HK-2 (cell line): ENCODE results near the gene IFNLR1.

ENCODE experiments used
- DNase-seq: peaks from one replicate; pipeline ENCODE4 v3.0.0-alpha.2; 2018; ENCODE audit not compliant: unreplicated experiment

Gene IFNLR1

DNA sequence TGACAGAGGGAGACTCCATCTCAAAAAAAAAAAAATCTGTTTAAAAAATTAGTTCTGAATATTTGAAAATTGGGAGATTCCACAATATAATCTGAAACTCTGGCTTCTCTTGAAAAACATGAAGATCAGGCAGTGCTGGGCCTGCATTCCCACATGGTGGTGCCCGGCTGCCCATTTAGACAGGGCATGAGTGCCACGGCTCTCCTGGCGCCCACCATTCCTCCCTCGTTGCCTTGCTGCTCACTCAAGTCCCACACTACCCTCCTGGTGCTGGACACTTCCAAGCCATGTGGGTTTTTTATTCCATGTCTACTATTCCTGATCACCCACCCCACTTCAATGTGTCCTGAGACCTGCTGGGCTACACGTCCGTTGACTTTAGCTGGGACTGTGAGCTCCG, 64.3 kb downstream of the IFNLR1 start:
- no peak for DNase-seq

DNA sequence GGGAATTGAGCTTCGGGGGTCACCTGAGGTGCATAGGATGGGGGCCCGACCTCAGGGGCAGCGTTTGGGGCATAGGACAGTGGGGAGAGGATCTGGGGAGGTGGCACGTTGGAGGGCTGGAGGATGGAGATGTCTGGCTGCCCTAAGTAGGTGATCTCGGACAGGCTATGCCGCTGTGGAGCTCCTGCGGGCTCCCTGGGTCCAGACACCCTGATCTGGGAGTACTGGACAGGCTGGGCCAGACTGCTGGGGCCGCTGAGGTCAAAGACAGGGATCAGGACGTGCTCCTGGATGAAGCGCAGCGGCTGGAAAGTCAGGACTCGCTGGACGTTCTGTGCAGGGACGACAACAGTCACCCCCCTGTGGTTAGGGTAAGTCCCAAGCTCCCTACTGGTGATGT, 65.7 kb downstream of the IFNLR1 start:
- no peak for DNase-seq

DNA sequence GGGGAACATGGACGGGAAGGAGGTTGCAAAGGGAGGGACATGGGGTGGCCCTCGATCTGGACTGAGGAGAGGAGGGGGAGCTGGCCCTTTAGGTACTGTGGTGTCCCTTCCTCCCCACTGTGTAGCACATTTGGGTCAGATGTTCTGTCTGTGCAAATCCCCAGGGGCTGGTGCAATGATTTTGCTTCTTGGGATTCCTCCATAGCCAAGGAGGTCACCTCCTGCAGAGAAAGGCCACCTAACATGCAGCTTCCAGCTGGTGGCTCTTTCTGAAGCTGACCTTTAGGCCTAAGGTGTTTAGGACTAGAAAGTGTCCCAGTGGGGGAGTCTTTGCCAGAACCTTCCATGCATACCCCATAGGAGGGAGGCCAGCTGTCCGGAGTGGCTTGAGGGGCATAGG, 66.1 kb downstream of the IFNLR1 start:
- DNase-seq = no peak

DNA sequence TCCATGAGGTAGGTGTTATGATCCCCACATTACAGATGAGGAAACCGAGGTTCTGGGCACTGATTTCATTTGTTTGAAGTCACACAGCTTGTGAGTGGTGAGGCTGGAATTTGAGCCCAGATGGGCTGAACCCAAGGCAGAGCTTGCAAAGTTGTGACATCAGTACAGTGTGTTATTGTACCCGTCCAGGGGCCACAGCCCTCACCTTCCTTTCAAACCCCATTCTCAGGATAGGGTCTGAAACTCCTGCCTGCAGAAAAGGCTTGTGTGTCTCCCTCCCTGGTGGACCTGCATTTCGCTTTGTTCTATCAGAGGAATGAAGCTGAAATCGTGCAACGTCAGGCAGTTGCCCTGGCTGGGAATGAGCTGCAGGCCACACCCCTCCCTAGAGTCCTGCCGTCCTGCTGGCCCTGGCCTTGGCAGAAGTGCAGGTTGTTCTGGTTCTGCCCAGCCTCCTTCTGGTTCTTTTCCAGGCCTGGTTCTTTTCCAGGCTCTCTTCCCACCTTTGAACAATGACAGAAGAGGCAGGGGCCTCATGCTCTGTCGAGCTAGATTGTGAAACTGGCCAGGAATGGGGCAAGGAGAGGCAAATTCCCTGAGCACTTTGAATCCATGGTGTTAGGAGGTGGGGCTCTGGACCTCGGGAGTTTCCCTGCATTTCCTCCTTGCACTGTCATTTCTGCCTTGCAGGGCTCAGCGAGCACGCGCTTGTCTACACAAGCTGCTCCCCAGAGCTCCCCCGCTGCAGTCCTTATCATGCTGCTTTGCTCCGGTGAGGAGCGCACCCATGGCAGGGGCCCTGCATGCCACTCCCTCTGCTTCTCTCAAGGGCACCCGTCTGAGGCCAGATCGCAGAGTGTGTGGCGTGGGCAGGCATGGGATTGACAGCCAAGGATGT, 67.0 kb downstream of the IFNLR1 start:
- peak; percentile 47 for DNase-seq

DNA sequence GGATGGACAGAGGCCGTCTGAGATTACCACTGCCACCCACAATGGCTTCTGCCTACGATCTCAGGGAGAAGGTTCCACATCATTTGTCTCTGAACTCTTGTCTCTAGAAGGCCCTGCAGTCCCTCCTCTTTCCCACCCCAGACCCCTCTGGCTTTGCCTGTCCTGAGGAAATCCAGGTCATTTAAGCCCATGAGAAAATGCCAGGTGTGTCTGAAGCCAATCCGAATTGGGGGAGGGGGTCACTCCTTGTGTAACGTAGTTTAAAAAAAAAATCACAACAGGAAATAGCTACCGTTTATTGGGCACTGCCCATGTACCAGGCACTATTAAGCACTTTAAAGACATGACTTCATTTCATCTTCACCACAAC, 67.6 kb downstream of the IFNLR1 start:
- DNase-seq = no peak

DNA sequence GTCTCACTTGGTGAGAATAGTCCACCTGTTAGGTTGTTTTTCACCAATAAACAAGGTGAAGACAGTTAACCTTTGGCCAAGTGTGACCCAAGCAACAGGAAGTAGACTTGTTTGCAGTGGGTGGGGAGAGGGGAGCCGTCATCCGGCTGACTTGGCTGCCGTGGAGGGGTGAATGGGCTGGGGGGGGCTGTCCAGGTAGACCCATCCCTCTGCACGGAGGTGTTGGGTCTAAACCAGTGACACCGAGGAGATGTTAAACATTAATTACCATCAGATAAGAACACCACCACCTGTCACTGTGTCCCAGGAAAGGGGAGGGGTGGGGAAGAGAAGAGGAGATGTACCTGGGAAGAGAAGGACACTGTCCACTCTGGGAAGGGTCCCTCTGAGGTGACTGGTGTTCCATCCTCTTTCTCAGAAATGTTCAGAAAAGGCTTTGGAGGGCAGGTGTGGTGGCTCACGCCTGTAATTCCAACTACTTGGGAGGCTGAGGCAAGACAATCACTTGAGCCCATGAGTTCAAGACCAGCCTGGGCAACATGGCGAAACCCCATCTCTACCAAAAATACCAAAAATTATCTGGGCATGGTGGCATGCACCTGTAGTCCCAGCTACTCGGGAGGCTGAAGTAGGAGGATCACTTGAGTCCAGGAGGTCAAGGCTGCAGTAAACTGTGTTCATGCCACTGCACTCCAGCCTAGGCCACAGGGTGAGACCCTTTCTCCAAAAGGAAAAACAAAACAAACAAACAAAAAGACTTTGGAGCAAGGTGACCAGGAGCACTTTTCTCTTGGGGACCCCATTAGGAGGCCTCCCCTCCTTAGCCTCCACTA, 68.5 kb downstream of the IFNLR1 start:
- DNase-seq = no peak

DNA sequence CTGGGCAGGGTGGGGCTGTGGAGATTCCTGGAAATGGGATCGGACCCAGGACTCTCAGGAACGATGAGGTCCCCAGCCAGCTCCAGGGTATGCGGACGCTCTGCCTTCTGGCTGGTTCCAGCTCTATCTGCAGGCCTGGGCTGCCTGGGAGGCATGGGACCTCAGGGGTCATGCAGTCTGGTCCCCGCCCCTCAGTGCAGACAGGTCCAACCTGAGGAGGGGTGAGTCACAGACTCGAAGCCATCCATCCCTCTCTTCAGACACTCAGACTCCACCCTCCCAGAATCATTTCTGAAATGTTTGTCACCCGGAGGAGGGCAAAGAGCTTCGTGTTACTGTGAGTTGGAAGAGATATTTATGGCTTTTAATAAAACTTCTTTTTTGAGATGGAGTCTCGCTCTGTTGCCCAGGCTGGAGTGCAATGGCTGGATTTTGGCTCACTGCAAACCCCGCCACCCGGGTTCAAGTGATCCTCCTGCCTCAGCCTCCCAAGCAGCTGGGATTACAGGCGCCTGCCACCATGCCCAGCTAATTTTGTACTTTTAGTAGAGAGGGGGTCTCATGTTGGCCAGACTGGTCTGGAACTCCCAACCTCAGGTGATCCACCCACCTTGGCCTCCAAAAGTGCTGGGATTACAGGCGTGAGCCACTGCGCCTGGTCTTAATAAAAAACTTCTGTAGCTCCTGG, 69.2 kb downstream of the IFNLR1 start:
- peak; percentile 55 for DNase-seq

DNA sequence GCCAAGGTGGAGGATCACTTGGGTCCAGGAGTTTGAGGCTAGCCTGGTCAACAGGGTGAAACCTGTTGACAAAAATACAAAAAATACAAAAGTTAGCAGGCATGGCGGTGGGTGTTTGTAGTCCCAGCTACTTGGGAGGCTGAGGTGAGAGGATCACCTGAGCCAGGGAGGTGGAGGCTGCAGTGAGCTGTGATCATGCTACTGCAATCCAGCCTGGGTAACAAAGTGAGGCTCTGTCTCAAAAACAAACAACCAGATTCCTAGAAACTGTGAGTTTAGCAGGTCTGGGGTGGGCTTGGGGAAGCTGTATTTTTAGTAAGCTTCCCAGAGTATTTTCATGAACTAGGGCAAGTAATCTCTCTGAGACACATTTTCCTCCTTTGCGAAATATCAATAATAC, 70.0 kb downstream of the IFNLR1 start:
- DNase-seq = no peak

DNA sequence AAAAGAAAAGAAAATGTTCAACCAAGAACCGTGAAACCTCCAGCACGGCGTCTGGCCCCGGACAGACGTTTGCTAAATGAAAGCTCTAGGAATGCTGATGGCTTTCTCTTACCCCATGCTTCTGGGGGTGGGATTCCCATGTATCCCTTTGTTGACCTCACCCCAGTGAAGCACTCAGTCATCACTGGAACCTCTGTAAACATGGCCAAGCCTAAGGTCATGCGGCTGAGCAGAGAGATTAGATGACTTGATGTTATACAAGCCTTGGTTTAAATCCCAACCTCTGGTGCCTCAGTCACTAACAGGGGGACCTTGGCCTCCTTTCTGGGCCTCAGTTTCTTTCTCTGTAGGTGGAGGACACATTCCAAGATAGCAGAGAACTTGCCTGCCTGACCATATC, 72.3 kb downstream of the IFNLR1 start:
- DNase-seq = no peak

DNA sequence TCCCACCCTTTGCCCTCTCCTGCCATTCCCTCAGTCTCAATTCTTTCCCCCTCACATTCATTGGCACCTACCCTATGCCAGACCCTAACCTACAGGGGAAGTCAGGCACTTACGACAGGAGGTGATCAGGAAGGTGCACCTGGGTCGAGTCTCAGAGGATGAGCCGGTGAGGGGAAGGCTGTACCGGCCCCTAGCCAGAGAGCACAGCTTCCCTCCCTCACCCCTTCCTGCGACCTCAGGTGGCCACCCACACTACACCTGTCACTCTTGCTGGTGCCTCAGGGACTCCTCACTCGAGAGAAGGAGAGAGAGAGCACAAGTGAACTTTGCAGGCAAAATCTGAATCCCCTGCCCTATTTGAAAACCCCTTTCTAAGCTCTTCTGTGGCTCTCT, 73.5 kb downstream of the IFNLR1 start:
- DNase-seq = no peak

DNA sequence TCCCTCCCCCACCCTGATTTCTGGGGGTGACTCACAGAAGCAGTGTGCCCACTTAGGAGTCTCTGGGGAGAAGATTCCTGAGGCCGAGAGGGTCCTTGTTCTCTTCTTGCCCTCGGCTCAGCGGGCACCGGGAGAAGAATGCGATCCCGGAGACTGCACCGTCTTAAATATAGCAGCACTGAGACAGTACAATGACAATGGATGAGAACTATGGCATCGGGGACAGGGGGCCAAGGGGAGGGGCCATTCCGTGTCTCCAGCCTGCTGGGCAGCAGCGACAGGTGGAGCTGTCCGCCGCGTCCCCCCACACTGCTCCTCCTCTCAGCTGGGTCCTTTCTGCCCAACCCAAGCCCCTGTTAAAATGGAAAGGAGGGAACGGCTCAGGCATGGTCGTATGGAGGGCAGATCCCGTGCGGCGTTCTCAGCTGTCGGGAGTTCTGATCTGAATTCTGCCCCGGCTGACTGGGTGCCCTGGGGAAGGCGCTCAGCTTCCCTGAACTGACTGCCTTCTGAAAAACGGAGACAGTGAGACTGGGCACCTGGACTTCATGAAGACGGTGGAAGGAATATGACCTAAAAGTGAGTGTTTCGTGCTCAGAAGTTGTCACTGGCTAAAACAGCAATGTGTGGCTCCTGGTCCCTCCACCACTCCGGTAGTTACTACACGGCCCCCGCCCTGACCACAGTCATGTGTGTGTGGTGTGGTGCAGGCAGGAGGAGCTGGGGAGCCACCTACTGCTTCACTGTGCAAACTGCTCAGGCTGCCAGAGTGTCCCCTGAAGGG, 74.9 kb downstream of the IFNLR1 start, which contains the start of gene MYOM3:
MYOM3 (minus strand) TSS at position 140 of the 784 bp plus-strand sequence. CDS start 3,499 bp downstream, outside the sequence.
- DNase-seq = peak; percentile 79

DNA sequence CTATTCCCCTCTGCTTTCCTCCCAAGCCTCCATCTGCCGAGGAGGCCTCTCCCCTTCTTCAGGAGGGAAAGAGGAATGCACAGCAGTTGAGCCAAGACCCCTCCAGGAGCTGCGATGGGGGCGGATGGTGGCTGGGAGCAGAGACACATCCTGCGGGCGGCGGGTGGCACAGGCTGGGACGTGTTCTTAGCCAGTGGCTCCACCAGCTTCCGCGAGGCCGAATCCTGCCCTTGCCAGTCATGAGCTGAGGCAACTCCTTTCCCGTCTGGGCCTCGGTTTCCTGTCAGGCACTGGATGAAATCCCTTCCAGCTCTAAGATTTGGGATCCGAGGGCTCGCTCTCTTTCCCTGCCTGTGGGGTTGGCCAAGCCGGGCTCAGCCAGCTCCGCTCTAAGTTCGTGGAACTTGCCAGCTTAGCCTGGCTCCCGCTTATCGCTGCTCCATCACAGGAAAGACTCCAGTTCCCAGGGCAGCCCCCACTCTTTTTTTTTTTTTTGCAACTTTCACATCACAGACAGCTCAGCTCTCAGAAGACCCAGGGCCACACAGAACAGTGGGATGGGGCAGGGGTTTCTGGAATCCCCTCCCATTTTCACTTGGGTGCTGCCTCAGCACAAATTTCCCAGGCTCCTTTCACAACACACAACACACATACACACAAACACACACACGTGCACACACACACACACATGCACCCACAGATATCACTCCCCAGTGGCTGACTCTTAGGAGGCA, 75.7 kb downstream of the IFNLR1 start:
- DNase-seq = no peak

DNA sequence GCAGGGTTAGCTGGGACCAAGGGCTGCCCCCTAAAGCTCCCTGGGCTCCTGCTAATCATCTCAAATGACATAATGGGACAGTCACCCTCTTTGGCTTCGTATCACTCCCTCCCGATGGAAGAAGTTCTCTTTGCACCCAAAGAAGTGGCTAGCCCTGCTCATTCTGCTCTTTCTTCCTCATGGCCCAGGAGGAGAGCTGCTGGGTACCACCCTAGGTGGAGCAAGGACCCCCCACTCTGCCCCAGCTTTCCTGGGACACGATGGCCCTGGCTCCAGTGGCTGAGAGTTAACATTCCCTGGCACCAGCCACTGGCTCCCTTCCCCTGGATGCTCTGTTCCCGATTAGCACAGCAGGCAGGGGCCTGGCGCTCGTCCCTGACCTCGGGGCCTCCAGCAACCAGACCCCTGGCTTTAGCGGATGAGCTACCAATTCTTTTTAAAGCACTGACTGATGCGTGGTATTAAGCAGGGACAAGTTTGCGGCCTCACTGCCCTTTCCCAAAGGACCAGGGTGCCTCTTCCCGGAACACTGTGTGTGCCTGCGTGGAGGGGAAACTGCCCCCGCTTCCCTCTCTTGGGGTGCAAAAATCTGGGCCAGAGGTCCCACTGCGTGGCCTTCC, 76.3 kb downstream of the IFNLR1 start:
- no peak for DNase-seq

DNA sequence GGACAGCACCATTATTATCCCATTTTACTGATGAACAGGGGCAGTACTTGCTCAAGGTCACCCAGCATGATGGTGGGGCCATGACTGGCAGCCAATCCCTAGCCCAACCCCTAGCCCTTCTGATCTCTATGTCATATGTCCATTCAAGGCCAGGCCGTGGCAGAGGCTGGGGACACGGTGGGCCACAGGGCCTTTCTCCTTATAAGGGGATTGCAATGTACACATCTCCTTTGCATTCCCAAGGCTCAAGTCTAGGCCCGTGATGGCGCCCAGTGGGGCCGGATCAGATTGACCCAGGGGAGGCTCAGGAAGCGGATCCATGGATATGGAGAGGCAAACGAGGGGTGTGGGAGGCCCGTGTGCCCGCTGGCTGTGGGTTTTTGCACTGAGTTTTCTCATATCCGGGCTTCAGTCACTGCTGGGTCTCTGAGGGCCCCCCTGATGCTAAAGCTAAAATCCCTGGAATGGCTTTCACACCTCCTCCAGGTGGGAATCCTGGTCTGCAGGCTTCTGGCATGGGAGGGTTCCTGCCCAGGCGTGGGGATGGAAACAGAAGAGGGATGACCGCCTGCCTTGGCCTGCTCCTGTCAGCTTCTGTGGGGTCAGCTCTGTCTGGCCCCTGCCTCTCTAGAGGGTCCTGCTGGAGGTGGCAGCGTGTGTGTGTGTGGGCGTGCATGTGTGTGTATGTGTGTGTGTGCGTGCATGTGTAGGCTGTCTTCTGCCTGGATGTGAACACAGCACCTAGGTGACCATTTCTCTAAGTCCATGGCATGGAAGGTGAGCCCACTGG, 77.2 kb downstream of the IFNLR1 start:
- DNase-seq = no peak

DNA sequence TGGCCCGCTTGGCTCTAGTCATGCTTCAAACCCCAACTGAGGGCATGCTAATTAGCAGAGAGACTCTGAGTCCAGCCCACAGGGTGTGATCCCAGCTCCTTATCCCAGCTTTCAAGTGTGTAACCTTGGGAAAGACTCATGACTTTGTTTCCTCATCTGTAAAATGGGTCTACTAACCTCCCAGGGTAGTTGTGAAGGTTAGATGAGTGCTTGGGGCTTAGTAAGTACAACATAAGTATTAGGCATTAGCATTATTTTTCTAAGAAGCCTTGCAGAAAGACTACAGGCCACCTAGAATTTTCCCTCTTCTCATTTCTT, 78.0 kb downstream of the IFNLR1 start:
- DNase-seq = no peak

DNA sequence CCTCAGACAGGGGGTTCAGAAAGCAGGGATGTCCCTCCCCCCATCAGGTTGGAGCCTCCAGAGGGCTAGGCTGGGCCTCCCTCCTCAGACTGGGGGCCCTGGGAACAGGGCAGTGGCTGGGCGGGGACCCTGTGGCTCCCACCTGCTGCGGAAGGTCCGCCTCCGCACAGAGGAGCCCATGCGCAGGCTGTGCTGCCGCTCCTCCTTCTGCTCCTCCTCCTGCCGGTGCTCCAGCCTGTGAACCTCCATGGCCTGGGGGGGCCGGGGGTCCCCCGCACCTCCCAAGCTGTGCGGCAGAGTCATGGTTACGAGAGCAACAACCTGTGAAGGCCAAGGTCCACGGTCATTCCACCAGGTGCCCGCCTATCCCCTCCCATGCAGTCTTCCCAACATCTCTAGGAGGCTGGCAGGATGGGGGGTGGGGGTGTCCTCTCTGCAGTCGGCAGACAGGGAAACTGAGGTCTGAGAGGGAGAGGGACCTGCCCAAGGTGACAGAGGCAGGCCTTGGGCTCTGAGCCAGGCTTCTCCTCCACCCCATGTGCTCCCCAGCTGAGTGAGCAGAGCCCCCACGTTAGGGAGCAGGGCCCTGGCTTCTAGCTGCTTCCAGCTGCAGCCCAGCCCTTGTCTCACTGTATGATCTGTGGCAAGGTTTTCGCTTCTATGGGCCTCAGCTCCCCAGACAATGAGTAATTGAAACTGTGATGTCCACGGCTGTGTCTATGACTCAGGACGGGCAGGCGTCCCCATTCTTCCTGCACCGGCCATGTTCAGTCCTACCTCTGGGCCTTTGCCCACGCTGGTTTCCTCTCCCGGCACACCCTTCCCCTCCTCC, 78.5 kb downstream of the IFNLR1 start:
- peak; percentile 81 for DNase-seq

DNA sequence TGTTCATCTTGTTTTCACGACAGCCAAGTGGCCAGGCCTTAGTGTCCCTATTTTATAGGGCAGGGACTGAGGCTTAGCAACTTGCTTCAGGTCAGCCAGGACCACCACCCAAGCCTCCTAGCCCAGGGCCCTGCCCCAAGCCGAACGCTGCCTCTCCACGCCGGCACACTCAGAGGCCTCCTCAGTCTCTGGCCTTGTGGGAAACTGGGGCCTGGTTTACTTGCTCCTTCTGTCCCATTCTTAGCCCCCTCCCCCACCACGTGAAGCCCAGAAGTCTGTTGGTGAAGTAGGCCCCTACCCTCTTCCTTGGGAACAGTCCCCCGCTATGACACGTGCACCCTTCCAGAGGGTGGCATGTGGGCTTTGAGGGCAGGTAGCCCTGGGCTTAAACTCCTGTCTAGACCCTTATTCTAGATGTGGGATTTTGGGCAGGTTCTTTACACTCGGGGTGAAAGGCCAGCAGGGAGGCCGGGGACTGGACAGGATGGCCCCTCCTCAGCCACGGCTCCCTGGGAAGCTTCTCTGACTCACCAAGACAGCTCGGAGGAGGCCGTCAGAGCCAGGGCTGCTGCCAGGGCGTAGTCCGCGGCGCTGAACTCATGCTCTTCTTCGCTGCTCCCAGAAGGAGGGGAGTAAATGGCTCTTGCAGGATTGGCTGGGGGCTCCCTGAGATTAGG, 79.5 kb downstream of the IFNLR1 start:
- DNase-seq = peak; percentile 76
